HCT116 (cell line): Measurements from ENCODE around the gene KCND3. TPM values are rescaled to one million over a fixed set of nuclear protein-coding genes. Genes with fewer than 3 reads are reported as not detected.

Source experiments
- ATAC-seq: fragments of 200-7000 bp; cut with Tn5 transposase; 2 replicates; pipeline ENCODE4 v1.9.1; 2020; ENCODE audit warnings: mild to moderate bottlenecking, moderate library complexity
- BruUV-seq: library from RNA; stranded (reverse); fragments of 400-500 nt; replicated peaks from 2 replicates; lab custom pipeline; 2021; lab: Mats Ljungman, UMichigan
- CTCF ChIA-PET: fragments of 300-600 bp; sonication (Branson Sonifier 250); formaldehyde crosslinking; loops from one replicate; lab custom pipeline; 2021; ENCODE audit warnings: antibody characterized with exemption; lab: Charles Lee
- POLR2A ChIA-PET: fragments of 300-600, 350-600 bp; sonication (Branson Sonifier 250); formaldehyde crosslinking; loops from one replicate; lab custom pipeline; 2021; ENCODE audit warnings: antibody characterized with exemption; lab: Charles Lee
- RAD21 ChIA-PET, 2 experiments: fragments of 300-600 bp; sonication (Branson Sonifier 250); formaldehyde crosslinking; loops; one replicate each; lab custom pipeline; 2023; ENCODE audit warnings: low total read pairs in 2 of 2; ENCODE audit not compliant: uncharacterized antibody in 2 of 2, unreplicated experiment in 2 of 2, low non-redundant PET in 1 of 2; lab: Charles Lee
- DNase-seq: peaks from one replicate; pipeline ENCODE4 v3.0.0-alpha.2; 2010; ENCODE audit warnings: low read depth, low spot score
- H2AFZ ChIP-seq: fragments of 200-600 bp; shearing (Covaris generic), sonication (generic); 2 replicates; pipeline ENCODE4 v1.6.1; 2017; ENCODE audit warnings: low read depth, mixed run types, mixed read lengths, antibody characterized with exemption, low read length; ENCODE audit not compliant: poor library complexity, severe bottlenecking
- H3K27ac ChIP-seq: 2 replicates; pipeline ENCODE4 v1.5.1; 2012; ENCODE audit warnings: low read depth, low read length
- H3K27me3 ChIP-seq: fragments of 200-600 bp; sonication (generic); 2 replicates; pipeline ENCODE4 v1.6.1; 2016; ENCODE audit warnings: mixed run types, low read length, mixed read lengths; ENCODE audit not compliant: insufficient read depth
- H3K36me3 ChIP-seq, 2 experiments: fragments of 200-500 bp in 1 of 2; fragments of 200-600 bp in 1 of 2; sonication (Bioruptor generic) in 1 of 2; sonication (generic) in 1 of 2; 2 replicates each; pipeline versions ENCODE4 v1.5.1 to v1.6.1; 2014 to 2016; ENCODE audit warnings: low read length in 2 of 2, inconsistent platforms in 1 of 2, mixed read lengths in 1 of 2, mixed run types in 1 of 2; ENCODE audit not compliant: insufficient read depth in 2 of 2, control insufficient read depth in 1 of 2
- H3K4me1 ChIP-seq, 2 experiments: fragments of 200-600 bp in 1 of 2; sonication (generic) in 1 of 2; 2 replicates each; pipeline versions ENCODE4 v1.5.1 to v1.6.1; 2012 to 2017; ENCODE audit warnings: low read length in 2 of 2, inconsistent platforms in 1 of 2, mild to moderate bottlenecking in 1 of 2, mixed read lengths in 1 of 2, mixed run types in 1 of 2, moderate library complexity in 1 of 2; ENCODE audit not compliant: insufficient read depth in 2 of 2, control insufficient read depth in 1 of 2
- H3K4me2 ChIP-seq: fragments of 200-600 bp; sonication (generic); 2 replicates; pipeline ENCODE4 v1.6.1; 2017; ENCODE audit warnings: mixed run types, low read length, mixed read lengths
- H3K4me3 ChIP-seq, 2 experiments: fragments of 200-600 bp in 1 of 2; sonication (generic) in 1 of 2; replicated peaks in 1 of 2; 2 replicates each; pipeline ENCODE4 v1.5.1; 2011 to 2016; ENCODE audit warnings: low read length in 2 of 2, control low read depth in 1 of 2, low read depth in 1 of 2, mild to moderate bottlenecking in 1 of 2, mixed read lengths in 1 of 2, mixed run types in 1 of 2
- H3K79me2 ChIP-seq: fragments of 200-600 bp; sonication (generic); 2 replicates; pipeline ENCODE4 v1.6.1; 2017; ENCODE audit warnings: mild to moderate bottlenecking, mixed run types, low read length, moderate library complexity, mixed read lengths; ENCODE audit not compliant: insufficient read depth
- H3K9ac ChIP-seq: fragments of 200-600 bp; sonication (generic); 2 replicates; pipeline ENCODE4 v1.6.1; 2016; ENCODE audit warnings: low read length, mixed read lengths
- H3K9me2 ChIP-seq: fragments of 200-600 bp; sonication (generic), shearing (Covaris generic); 2 replicates; pipeline ENCODE4 v1.6.1; 2017; ENCODE audit warnings: mixed run types, mild to moderate bottlenecking, moderate library complexity; ENCODE audit not compliant: insufficient read depth
- H3K9me3 ChIP-seq, 2 experiments: fragments of 200-500 bp in 1 of 2; fragments of 200-600 bp in 1 of 2; sonication (Bioruptor generic) in 1 of 2; sonication (generic) in 1 of 2; 2 replicates each; pipeline ENCODE4 v1.6.1; 2014 to 2017; ENCODE audit warnings: low read length in 2 of 2, mixed read lengths in 2 of 2, inconsistent platforms in 1 of 2, low read depth in 1 of 2, mild to moderate bottlenecking in 1 of 2, mixed run types in 1 of 2, moderate library complexity in 1 of 2; ENCODE audit not compliant: control insufficient read depth in 1 of 2, insufficient read depth in 1 of 2
- H4K20me1 ChIP-seq: fragments of 200-600 bp; sonication (generic), shearing (Covaris generic); 2 replicates; pipeline ENCODE4 v1.6.1; 2017; ENCODE audit warnings: mixed run types, mild to moderate bottlenecking, moderate library complexity; ENCODE audit not compliant: insufficient read depth
- CBX3 ChIP-seq: IDR thresholded peaks from 2 replicates; pipeline ENCODE4 v1.6.1; 2012; ENCODE audit warnings: low read depth
- CEBPB ChIP-seq: IDR thresholded peaks from 2 replicates; pipeline ENCODE4 v1.6.1; 2012; ENCODE audit warnings: low read depth
- CTCF ChIP-seq, 3 experiments: fragments of 200-600 bp in 1 of 3; sonication (generic) in 1 of 3; IDR thresholded peaks in 2 of 3; conservative IDR thresholded peaks in 1 of 3; 2 replicates each; pipeline ENCODE4 v1.5.1; 2012 to 2017; ENCODE audit warnings: low read depth in 2 of 3, low read length in 2 of 3, antibody characterized with exemption in 1 of 3, borderline replicate concordance in 1 of 3, control low read depth in 1 of 3, mild to moderate bottlenecking in 1 of 3, mixed read lengths in 1 of 3, mixed run types in 1 of 3, moderate library complexity in 1 of 3; ENCODE audit not compliant: insufficient read depth in 1 of 3
- EGR1 ChIP-seq: IDR thresholded peaks from 2 replicates; pipeline ENCODE4 v1.6.1; 2012; ENCODE audit warnings: low read depth
- ELF1 ChIP-seq: IDR thresholded peaks from 2 replicates; pipeline ENCODE4 v1.6.1; 2012; ENCODE audit warnings: low read depth, borderline replicate concordance
- EZH2 ChIP-seq: fragments of 200-600 bp; sonication (generic); IDR thresholded peaks from 2 replicates; pipeline ENCODE4 v1.6.1; 2017; ENCODE audit warnings: antibody characterized with exemption, mixed run types
- EZH2phosphoT487 ChIP-seq: fragments of 200-600 bp; IDR thresholded peaks from 2 replicates; pipeline ENCODE4 v1.6.1; 2018; ENCODE audit warnings: antibody characterized with exemption, borderline replicate concordance
- JUND ChIP-seq: IDR thresholded peaks from 2 replicates; pipeline ENCODE4 v1.6.1; 2012
- MAX ChIP-seq: IDR thresholded peaks from 2 replicates; pipeline ENCODE4 v1.6.1; 2012
- POLR2A ChIP-seq: IDR thresholded peaks from 2 replicates; pipeline ENCODE4 v1.7.0; 2011; ENCODE audit warnings: borderline replicate concordance; ENCODE audit not compliant: insufficient read depth, insufficient read length; ENCODE audit errors: extremely low read depth
- POLR2AphosphoS5 ChIP-seq: IDR thresholded peaks from 2 replicates; pipeline ENCODE4 v1.6.1; 2011; ENCODE audit warnings: mild to moderate bottlenecking, low read depth, low read length, moderate library complexity
- RAD21 ChIP-seq: IDR thresholded peaks from 2 replicates; pipeline ENCODE4 v1.6.1; 2012; ENCODE audit warnings: low read depth, mild to moderate bottlenecking
- REST ChIP-seq: IDR thresholded peaks from 2 replicates; pipeline ENCODE4 v1.6.1; 2012; ENCODE audit warnings: low read depth
- SIN3A ChIP-seq: IDR thresholded peaks from 2 replicates; pipeline ENCODE4 v1.6.1; 2012; ENCODE audit warnings: low read depth
- SP1 ChIP-seq: IDR thresholded peaks from 2 replicates; pipeline ENCODE4 v1.6.1; 2012; ENCODE audit warnings: low read depth
- SRF ChIP-seq: IDR thresholded peaks from 2 replicates; pipeline ENCODE4 v1.6.1; 2012; ENCODE audit warnings: low read depth
- YY1 ChIP-seq: IDR thresholded peaks from 2 replicates; pipeline ENCODE4 v1.6.1; 2011; ENCODE audit warnings: low read length, low read depth, moderate library complexity, mild to moderate bottlenecking; ENCODE audit not compliant: insufficient replicate concordance; ENCODE audit errors: extremely low read depth
- ZFX ChIP-seq: fragments of 450-650 bp; IDR thresholded peaks from 2 replicates; pipeline ENCODE4 v1.6.1; 2017
- ZNF274 ChIP-seq: fragments of 200-500 bp; sonication (Bioruptor generic); IDR thresholded peaks from 2 replicates; pipeline ENCODE4 v1.6.1; 2014; ENCODE audit warnings: mild to moderate bottlenecking, low read depth, low read length, inconsistent platforms
- intact Hi-C: fragments of 100-400 bp; cut with micrococcal nuclease; formaldehyde crosslinking; loops from 2 replicates; pipeline ENCODE4 v1.10.0; 2022
- total RNA-seq: library from RNA; stranded (reverse); gene quantifications from one replicate; pipeline ENCODE4 v1.2.1, GENCODE V29; 2021; ENCODE audit not compliant: unreplicated experiment

The KCND3 gene
- total RNA-seq, 1 experiment from 2014 or later, result 0.44 TPM

GRCh38 chr1:111895469-111895868 lies 94.0 kb downstream of the KCND3 start:
- RAD21 ChIA-PET, result no interaction called here
- no TSS peak for BruUV-seq

More at GRCh38 chr1:111895469-111895868, 94.0 kb downstream of the KCND3 start:
- Histone ChIP-seq H3K36me3 (no peaks in the 10 kb centered on the region), H4K20me1 (no peaks in the 10 kb centered on the region), H3K4me2 (no peak overlapping the region), H3K9ac (no peak overlapping the region), H3K27ac (no peak overlapping the region), H2AFZ (no peak overlapping the region), H3K79me2 (no peaks in the 10 kb centered on the region), H3K9me2 (no peaks in the 10 kb centered on the region), H3K4me1 (no peaks in the 10 kb centered on the region), H3K4me3 (no peak overlapping the region), H3K9me3 (no peaks in the 10 kb centered on the region), H3K27me3 (peaks cover 48% of the 10 kb centered on the region)
- intact Hi-C loops, result no loop called here
- no peak for TF ChIP-seq SP1
- TF ChIP-seq POLR2A, result no peak
- TF ChIP-seq RAD21, result no peak
- TF ChIP-seq ELF1, result no peak
- no peak for TF ChIP-seq CBX3
- no peak for TF ChIP-seq EZH2
- no peak for TF ChIP-seq EZH2phosphoT487
- TF ChIP-seq CTCF (IDR thresholded peaks at IDR 0.05 in 2 of 3, conservative IDR thresholded peaks at IDR 0.05 in 1 of 3; ENCODE audit: borderline replicate concordance in 1 of 3, insufficient read depth in 1 of 3, low read depth in 2 of 3, low read length in 2 of 3), result no peak
- no peak for TF ChIP-seq REST
- TF ChIP-seq SRF, result no peak
- TF ChIP-seq SIN3A, result no peak
- TF ChIP-seq POLR2AphosphoS5, result no peak
- no peak for TF ChIP-seq ZFX
- no peak for TF ChIP-seq EGR1
- TF ChIP-seq CEBPB, result no peak
- TF ChIP-seq ZNF274, result no peak
- TF ChIP-seq YY1, result no peak
- TF ChIP-seq MAX, result no peak
- no peak for TF ChIP-seq JUND
- CTCF ChIA-PET, result no interaction called here
- ATAC-seq (no peak), DNase-seq (no peak)
- POLR2A ChIA-PET, result no interaction called here
